T-helper 1 cell treated with Interleukin-12 subunit alpha and Interleukin-12 subunit beta and Interleukin-4 antibody, amounts not matched to agents 30 μg/mL and 1 μg/mL, for 36 hours (primary cell): ENCODE measurements around the gene CPEB4.

Experiments
- H3K27ac Mint-ChIP-seq: one replicate; pipeline ENCODE4 v1.8.0; 2021; ENCODE audit warnings: mild to moderate bottlenecking, mixed read lengths
- H3K27me3 Mint-ChIP-seq: one replicate; pipeline ENCODE4 v1.8.0; 2021; ENCODE audit warnings: low read depth, mixed read lengths
- H3K36me3 Mint-ChIP-seq: one replicate; pipeline ENCODE4 v1.8.0; 2021; ENCODE audit warnings: low read depth, mixed read lengths
- H3K4me1 Mint-ChIP-seq: one replicate; pipeline ENCODE4 v1.8.0; 2021; ENCODE audit warnings: low read depth, mixed read lengths
- H3K4me3 Mint-ChIP-seq: one replicate; pipeline ENCODE4 v1.8.0; 2021; ENCODE audit warnings: mild to moderate bottlenecking, moderate library complexity, mixed read lengths
- H3K9me3 Mint-ChIP-seq: one replicate; pipeline ENCODE4 v1.8.0; 2021; ENCODE audit warnings: mixed read lengths

Gene CPEB4

GRCh38 chr5:174010365-174010764 lies 122.2 kb downstream of the CPEB4 start:
- H3K9me3 Mint-ChIP-seq = no peaks in the 10 kb centered on the region
- no peaks in the 10 kb centered on the region for H3K4me1 Mint-ChIP-seq
- no peak overlapping the region for H3K27ac Mint-ChIP-seq
- H3K27me3 Mint-ChIP-seq = peaks cover 7% of the 10 kb centered on the region
- H3K36me3 Mint-ChIP-seq = no peaks in the 10 kb centered on the region
- H3K4me3 Mint-ChIP-seq = no peak overlapping the region

DNA sequence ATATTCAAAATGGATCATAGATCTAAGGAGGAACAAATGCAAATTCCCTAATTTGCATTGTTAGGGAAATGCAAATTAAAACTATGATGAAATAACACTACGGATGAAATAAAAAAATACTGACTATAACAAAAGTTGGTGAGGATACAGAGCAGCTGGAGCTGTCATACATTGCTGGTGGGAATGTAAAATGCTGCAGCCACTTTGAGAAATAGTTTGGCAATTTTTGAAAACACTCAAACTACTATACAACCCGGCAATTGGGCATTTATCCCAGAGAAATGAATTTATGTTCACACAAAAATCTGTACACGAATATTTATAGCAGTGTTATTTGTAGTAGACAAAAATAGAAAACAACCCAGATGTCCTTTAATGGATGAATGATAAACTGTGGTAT lies 123.3 kb downstream of the CPEB4 start:
- no peaks in the 10 kb centered on the region for H3K9me3 Mint-ChIP-seq
- no peaks in the 10 kb centered on the region for H3K4me1 Mint-ChIP-seq
- H3K27me3 Mint-ChIP-seq = peaks cover 2% of the 10 kb centered on the region
- H3K4me3 Mint-ChIP-seq = no peak overlapping the region
- H3K27ac Mint-ChIP-seq = no peak overlapping the region
- no peaks in the 10 kb centered on the region for H3K36me3 Mint-ChIP-seq
